Hematopoietic multipotent progenitor cell treated with erythropoietin and hydrocortisone succinate and interleukin-3 and kit ligand, for 6 days (in vitro differentiated cells): ENCODE results near the gene SRSF9.
A peak's percentile ranks its signal among the peaks of the same experiment; 100 is the strongest.
"Not testable (repeated sequence)": the region's sequence is repeated elsewhere in the genome, so short reads cannot be mapped to it uniquely, and the experiment has no call there.

Experiments used
- DNase-seq: peaks from one replicate; pipeline ENCODE4 v3.0.0-alpha.2; 2015

SRSF9 gene

DNA sequence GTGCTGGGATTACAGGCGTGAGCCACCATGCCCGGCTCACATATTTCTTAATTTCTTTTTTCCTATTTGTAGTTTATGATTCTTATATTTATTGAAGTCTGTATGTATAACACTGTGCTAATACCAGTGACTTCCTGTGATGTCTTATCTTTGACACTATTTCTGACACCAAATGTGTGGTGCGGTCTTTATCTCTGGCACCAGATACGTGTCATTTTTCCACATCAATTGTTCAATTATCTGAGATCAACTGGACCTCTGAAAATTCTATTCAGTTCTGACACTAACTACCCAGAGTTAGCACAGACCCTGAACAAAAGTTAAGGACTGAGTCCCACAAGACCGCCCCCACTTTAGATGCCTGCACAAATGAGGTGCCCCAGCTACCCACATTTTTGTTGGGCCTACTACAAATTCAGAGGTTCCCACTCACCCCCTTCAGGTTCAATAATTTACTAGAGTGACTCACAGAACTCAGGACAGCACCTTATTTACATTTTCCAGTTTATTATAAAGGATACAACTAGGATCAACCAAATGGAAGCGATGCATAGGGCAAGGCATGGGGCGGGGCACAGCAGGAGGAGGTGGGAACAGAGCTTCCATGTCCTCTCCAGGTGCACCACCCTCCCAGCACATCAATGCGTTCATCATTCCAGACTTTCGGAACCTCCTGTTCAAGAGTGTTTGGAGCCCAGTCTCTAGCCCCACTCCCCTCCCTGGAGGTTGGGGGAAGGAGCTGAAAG lies 11.6 kb upstream of the SRSF9 start:
- DNase-seq = peak; percentile 69

GRCh38 chr12:120480211-120480610 lies 10.7 kb upstream of the SRSF9 start:
- no peak for DNase-seq

DNA sequence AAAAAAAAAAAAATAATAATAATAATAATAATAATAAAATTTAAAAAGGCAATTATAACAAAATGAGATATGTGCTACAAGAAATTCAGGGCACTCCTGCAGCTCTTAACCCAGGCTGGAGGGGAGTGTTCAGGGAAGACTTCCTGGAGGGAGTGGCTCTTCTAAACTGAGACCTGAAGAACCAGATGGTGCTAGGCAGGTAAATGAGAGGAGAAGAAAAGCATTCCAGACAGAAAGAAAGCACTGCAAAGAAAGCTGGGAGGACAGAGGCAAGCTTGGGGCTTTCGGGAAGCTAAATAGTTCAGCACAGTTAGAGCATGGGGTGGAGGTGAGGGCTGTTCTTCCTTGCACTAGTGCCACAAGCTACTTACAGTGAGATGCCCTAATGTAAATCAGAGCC lies 9.9 kb upstream of the SRSF9 start:
- peak; percentile 20 for DNase-seq

GRCh38 chr12:120475643-120476042 lies 6.1 kb upstream of the SRSF9 start:
- DNase-seq = no peak

GRCh38 chr12:120474616-120474960 lies 5.0 kb upstream of the SRSF9 start:
- peak; percentile 27 for DNase-seq

- no peak for DNase-seq
Observed at GRCh38 chr12:120473807-120474615, 4.5 kb upstream of the SRSF9 start.

DNA sequence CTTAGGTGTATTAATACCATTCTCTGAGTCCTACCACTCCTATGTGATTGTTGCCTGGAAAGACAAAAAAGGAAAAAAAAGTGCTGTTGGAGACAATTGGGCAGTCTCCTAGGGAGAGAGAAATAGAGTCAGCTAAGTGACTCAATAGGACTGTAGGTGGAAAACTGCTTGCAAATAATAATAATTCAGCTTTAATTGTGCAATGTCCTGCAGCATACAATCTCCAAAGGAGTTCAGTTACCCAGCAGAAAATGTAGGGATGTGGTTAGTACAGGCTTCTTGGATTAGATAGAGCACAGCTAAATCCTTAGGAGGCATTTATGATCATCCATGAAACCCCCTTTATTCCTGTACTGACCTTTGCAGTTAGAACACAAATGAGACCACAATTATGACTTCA lies 3.0 kb upstream of the SRSF9 start:
- no peak for DNase-seq

GRCh38 chr12:120470150-120470784 lies 719 bp upstream of the SRSF9 start:
- peak; percentile 61 for DNase-seq

DNA sequence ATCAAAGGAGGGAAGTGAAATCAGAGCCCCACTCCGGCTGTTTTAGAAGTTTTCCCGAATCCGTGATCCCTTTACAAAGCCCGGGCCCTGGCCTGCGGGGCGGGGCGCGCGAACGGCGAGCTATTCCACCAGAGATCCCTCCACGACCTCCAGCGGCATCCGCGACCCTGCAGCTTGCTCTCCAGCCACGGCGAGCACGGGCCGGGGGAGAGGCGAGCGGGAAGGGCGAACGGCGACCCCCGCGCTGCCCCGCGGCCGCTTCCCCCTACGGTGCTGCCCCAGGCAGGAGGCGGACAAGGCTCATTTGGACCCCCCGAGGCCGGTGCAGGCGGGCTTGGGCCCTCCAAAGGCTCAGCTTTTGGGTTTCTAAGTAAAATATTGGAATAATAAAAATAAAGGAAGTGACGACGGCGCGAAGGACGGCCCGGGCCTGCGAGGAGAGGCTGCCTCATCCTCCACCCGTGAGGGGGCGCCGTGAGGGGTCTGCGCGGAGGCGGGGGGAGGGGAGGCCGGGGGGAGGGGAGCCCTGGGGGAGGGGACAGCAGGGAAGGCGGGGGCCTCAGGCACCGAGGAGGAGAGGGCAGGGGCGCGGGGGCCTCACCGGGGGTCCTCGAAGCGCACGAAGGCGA lies 613 bp downstream of the SRSF9 start:
- DNase-seq = peak; percentile 53

GRCh38 chr12:120468325-120468820 lies 1.2 kb downstream of the SRSF9 start:
- DNase-seq = peak; percentile 60

DNA sequence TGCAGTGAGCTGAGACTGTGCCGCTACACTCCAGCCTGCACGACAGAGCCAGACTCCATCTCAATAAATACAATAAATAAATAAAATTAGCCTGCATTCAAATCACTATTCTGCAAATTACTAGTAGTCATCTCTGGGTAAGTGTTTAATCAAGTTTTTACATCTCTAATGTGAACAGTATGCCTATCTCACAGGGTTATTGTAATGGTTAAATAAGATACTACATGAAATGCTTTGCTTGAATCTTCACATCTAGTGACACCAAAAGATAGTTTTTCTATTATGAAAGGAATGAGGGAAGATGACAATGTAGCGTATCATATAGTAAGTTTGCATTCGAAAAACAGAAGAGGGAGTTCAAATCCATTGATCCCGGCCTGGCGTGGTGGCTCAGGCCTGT lies 2.1 kb downstream of the SRSF9 start:
- no peak for DNase-seq

DNA sequence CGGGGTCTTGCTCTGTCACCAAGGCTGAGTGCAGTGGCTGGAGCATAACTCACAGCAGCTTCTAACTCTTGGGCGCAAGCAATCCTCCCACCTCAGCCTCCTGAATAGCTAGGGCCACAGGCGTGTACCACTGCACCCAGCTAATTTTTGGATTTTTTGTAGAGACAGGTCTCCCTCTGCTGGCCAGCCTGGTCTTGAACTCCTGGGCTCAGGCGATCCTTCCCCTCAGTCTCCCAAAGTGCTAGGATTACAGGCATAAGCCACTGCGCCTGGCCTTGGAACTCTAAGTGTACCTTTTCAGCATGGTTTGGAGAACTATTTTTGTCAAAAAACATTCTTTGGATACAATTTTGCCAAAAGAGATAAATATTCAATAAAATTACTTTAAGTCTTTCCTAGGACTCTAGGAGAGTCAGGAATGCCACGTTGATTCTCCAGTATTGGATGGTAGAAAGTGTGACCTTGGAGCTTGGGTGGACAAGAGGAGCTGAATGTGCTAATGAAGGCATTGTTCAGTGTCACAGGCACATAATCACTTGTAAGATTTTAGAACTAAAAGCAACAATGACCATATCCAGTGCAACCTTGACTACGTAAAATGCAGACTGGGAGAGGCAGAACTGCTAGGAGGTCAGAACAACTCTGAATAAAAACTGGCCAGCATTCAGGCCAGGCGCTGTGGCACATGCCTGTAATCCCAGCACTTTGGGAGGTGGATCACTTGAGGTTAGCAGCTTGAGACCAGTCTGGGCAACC lies 2.8 kb downstream of the SRSF9 start:
- DNase-seq = peak; percentile 81

DNA sequence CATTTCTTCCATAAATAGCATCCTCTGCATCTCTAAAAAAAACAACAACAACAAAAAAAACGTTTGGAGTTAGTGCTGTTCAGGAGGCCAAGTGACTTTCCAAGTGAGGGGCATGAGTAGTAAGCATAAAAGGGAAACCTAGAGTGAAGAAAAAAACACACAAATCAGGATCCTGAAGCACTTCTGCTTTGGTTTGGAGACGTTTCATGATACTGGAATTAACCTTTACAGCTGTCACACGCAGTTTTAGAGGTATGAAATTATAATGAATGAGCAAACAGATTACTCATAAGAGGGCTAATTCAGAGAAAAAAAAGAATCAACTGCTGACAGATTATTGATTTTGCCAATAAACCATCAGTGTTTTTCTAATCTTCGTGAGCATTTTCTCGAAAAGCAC lies 3.8 kb downstream of the SRSF9 start:
- no peak for DNase-seq

GRCh38 chr12:120463712-120464111 lies 5.8 kb downstream of the SRSF9 start:
- DNase-seq = no peak

DNA sequence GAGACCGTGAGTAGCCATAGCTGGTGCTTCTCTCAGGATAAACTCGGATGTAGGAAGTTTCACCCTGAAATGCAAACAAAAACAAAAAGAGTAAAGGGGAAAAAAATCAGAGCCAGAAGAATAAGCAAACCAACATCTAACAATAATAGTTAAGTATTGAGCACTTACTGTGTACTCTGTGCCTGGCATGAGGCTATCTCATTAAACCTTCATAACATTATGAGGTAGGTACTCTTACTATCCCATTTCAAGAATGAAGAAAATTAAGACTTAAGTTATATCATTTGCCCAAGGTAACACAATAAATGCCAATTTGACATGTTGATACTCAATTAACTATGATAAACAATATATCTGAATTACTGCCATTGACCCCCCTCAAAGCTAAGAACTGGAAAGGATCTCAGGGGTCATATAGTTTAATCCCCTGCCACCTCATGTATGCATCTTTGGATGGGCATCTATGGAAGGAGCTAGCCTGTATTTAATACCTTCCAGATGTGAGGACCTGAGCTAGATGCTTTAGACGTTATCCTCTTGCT lies 7.4 kb downstream of the SRSF9 start:
- no peak for DNase-seq

- no peak for DNase-seq
Observed at GRCh38 chr12:120460157-120460556, 9.4 kb downstream of the SRSF9 start.

- DNase-seq = peak; percentile 67
Observed at GRCh38 chr12:120457133-120457532, 12.4 kb downstream of the SRSF9 start.

DNA sequence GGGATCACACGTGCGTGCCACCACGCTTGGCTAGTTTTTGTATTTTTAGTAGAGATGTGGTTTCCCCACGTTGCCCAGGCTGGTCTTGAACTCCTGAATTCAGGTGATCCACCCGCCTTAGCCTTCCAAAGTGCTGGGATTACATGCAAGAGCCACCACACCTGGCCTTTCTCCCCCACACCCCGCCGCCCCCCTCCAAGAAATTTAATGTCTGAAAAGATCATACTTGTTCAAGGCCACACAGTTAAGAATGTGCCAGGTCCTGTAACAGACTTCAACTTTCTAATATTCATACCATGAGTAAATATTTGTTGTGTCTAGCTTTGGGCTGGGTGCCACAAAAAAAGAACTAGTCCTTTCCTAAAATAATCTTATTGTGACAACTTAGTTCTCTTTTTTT lies 14.2 kb downstream of the SRSF9 start:
- DNase-seq = no peak

- peak; percentile 80 for DNase-seq
Observed at GRCh38 chr12:120453977-120454376, 15.6 kb downstream of the SRSF9 start.

DNA sequence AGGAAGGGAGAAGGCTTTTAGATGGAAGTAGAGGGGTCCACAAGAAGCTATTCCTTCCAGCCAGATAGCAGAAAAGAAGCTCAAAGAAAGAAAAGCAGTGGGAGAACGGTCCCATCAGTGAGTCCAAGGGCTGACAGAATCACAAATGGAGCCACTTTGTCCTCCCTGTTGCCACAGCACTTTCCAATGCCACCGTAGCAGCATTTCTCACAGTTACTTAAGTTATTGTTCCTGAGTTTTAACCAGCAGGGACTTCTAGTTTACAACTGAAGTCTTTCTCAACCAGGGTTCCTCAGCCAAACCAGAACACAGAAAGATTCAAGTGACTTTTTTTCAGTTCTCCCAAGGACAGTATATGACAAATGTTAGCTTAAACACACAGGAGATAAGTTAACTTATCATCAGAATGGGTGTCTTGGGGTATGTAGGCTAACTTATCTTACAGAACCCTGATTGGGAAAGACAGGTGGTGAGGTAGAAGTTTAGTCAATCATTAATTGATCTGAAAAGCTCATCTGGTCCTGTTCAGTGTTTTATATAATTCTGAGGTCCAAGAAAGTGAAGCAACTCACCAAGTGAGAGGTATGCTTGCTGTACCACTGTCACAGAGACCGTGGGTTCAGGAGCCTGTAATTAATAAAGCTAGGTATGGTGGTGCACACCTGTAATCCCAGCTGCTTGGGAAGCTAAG lies 16.3 kb downstream of the SRSF9 start:
- DNase-seq = no peak

- not testable (repeated sequence) for DNase-seq
Observed at GRCh38 chr12:120452524-120452923, 17.0 kb downstream of the SRSF9 start.

DNA sequence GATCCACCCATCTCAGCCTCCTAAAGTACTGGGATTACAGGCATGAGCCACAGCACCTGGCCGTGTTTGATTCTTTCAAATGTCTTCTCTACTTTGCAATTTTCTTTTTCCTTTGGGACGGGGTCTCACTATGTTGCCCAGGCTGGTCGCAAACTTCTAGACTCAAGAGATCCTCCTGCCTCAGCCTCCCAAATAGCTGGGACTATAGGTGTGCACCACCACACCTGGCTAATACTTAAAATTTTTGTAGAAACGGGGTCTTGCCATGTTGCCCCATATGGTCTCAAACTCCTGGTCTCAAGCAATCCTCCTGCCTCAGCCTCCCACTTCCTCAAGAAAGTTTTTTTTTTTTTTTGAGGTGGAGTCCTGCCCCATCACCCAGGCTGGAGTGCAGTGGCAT lies 21.6 kb downstream of the SRSF9 start:
- DNase-seq = no peak
